CD4-positive, alpha-beta T cell (primary cell): ENCODE results near the gene PTPRS. TPM values are rescaled to one million over a fixed set of nuclear protein-coding genes. Genes with fewer than 3 reads are reported as not detected.

Experiments used
- ATAC-seq: fragments of 200-7000 bp; cut with Tn5 transposase; one replicate; pipeline ENCODE4 v1.10.0; 2022; ENCODE audit warnings: mild to moderate bottlenecking; ENCODE audit not compliant: poor library complexity
- CTCF ChIA-PET: fragments of 350-600 bp; sonication (Branson Sonifier 250); formaldehyde crosslinking; loops from one replicate; lab custom pipeline; 2021; ENCODE audit warnings: antibody characterized with exemption, inconsistent platforms; lab: Charles Lee
- POLR2A ChIA-PET: fragments of 350-600 bp; sonication (Branson Sonifier 250); formaldehyde crosslinking; loops from one replicate; lab custom pipeline; 2021; ENCODE audit warnings: antibody characterized with exemption, inconsistent platforms; lab: Charles Lee
- DNase-seq, 14 experiments: peaks; one replicate each; pipeline ENCODE4 v3.0.0-alpha.2; 2013 to 2020; ENCODE audit warnings: mixed read lengths in 2 of 14
- H3K27ac ChIP-seq, 2 donors: one replicate each; pipeline versions ENCODE4 v1.5.1 to v1.7.0; 2013; ENCODE audit warnings: low read length in 2 of 2, low read depth in 1 of 2, mild to moderate bottlenecking in 1 of 2
- H3K27me3 ChIP-seq, 2 experiments: 1 replicate in 1 of 2; 2 replicates in 1 of 2; pipeline versions ENCODE4 v1.6.1 to v1.7.0; 2013; ENCODE audit warnings: low read length in 2 of 2, control low read depth in 1 of 2, mild to moderate bottlenecking in 1 of 2, moderate library complexity in 1 of 2; ENCODE audit not compliant: insufficient read depth in 2 of 2, control insufficient read depth in 1 of 2
- H3K36me3 ChIP-seq: one replicate; pipeline ENCODE4 v1.6.1; 2013; ENCODE audit warnings: low read length, control low read depth; ENCODE audit not compliant: insufficient read depth
- H3K4me1 ChIP-seq: one replicate; pipeline ENCODE4 v1.6.1; 2013; ENCODE audit warnings: low read length, control low read depth; ENCODE audit not compliant: insufficient read depth
- H3K4me3 ChIP-seq: one replicate; pipeline ENCODE4 v1.5.1; 2013; ENCODE audit warnings: mild to moderate bottlenecking, low read length, moderate library complexity
- H3K9me3 ChIP-seq, 2 experiments: 1 replicate in 1 of 2; 2 replicates in 1 of 2; pipeline versions ENCODE4 v1.6.1 to v1.7.0; 2013; ENCODE audit warnings: low read length in 2 of 2, mild to moderate bottlenecking in 2 of 2, control low read depth in 1 of 2, moderate library complexity in 1 of 2; ENCODE audit not compliant: control insufficient read depth in 1 of 2, insufficient read depth in 1 of 2
- H3K27ac Mint-ChIP-seq: one replicate; pipeline ENCODE4 v1.8.0; 2020; ENCODE audit warnings: mixed read lengths
- H3K27me3 Mint-ChIP-seq: one replicate; pipeline ENCODE4 v1.8.0; 2021; ENCODE audit warnings: mixed read lengths
- H3K36me3 Mint-ChIP-seq: one replicate; pipeline ENCODE4 v1.8.0; 2021; ENCODE audit warnings: low read depth, mixed read lengths
- H3K4me1 Mint-ChIP-seq: one replicate; pipeline ENCODE4 v1.8.0; 2021; ENCODE audit warnings: low read depth, mixed read lengths
- H3K4me3 Mint-ChIP-seq: one replicate; pipeline ENCODE4 v1.8.0; 2020; ENCODE audit warnings: mild to moderate bottlenecking, mixed read lengths
- H3K9me3 Mint-ChIP-seq: one replicate; pipeline ENCODE4 v1.8.0; 2020; ENCODE audit warnings: mixed read lengths
- CTCF ChIP-seq: fragments of 200-600 bp; IDR thresholded peaks from one replicate; pipeline ENCODE4 v1.8.0; 2022; ENCODE audit warnings: antibody characterized with exemption, mild to moderate bottlenecking
- intact Hi-C, 2 experiments: fragments of 100-400 bp; cut with DNase I in 1 of 2; cut with micrococcal nuclease in 1 of 2; formaldehyde crosslinking; loops; one replicate each; pipeline versions ENCODE4 v1.15.1 to v1.9.0; 2023 to 2025; cut with DNase I, micrococcal nuclease
- total RNA-seq, 174 experiments: library from RNA in 2 of 174; stranded (reverse) in 2 of 174; gene quantifications; one replicate each; pipeline ENCODE4 v1.2.3 and lab custom pipeline; 2021 to 2026

Gene PTPRS
- total RNA-seq, 2 experiments from 2014 or later: 5.3 to 6.3 TPM

- H3K9me3 Mint-ChIP-seq: no peaks in the 10 kb centered on the region
- peak overlapping the region; percentile 78 for H3K4me3 Mint-ChIP-seq
- H3K36me3 Mint-ChIP-seq: no peaks in the 10 kb centered on the region
- peaks cover 16% of the 10 kb centered on the region for H3K27me3 Mint-ChIP-seq
- ATAC-seq (peak; percentile 18), DNase-seq (peak in 3 of 14 experiments; percentile 5 to 38 (median 30))
- H3K27ac Mint-ChIP-seq: no peak overlapping the region
- peaks cover 10% of the 10 kb centered on the region for H3K4me1 Mint-ChIP-seq
- peak overlapping the region; percentile 39 for H3K4me3 ChIP-seq
- CTCF ChIA-PET: interaction anchor here (1.0 kb wide), 1 partner anchor 13 kb away, joined by 3 read pairs; no protein-coding TSS in a partner anchor
- H3K4me1 ChIP-seq: peaks cover 21% of the 10 kb centered on the region
- H3K36me3 ChIP-seq: no peaks in the 10 kb centered on the region
- peaks cover 0 to 25% of the 10 kb centered on the region in 2 experiments for H3K9me3 ChIP-seq
- no peak for TF ChIP-seq CTCF
- H3K27ac ChIP-seq: no peak overlapping the region
- H3K27me3 ChIP-seq: peaks cover 18% of the 10 kb centered on the region in 2 experiments
- POLR2A ChIA-PET: interaction anchor here (0.5 kb wide), 1 partner anchor 283 kb away, joined by 3 read pairs; no protein-coding TSS in a partner anchor
- intact Hi-C loops: no loop called here
Observed at GRCh38 chr19:5292453-5292821, 48.2 kb downstream of the PTPRS start.

- DNase-seq (no peak), ATAC-seq (no peak)
- CTCF ChIA-PET: no interaction called here
- H3K4me3 ChIP-seq: no peak overlapping the region
- no peak for TF ChIP-seq CTCF
- H3K36me3 Mint-ChIP-seq: no peaks in the 10 kb centered on the region
- no peaks in the 10 kb centered on the region for H3K9me3 Mint-ChIP-seq
- no peak overlapping the region for H3K27ac Mint-ChIP-seq
- peaks cover 18 to 19% of the 10 kb centered on the region in 2 experiments for H3K27me3 ChIP-seq
- H3K9me3 ChIP-seq: peaks cover 0 to 26% of the 10 kb centered on the region in 2 experiments
- POLR2A ChIA-PET: interaction anchor here (0.5 kb wide), 1 partner anchor 284 kb away, joined by 3 read pairs; no protein-coding TSS in a partner anchor
- peaks cover 16% of the 10 kb centered on the region for H3K27me3 Mint-ChIP-seq
- H3K4me1 Mint-ChIP-seq: peaks cover 10% of the 10 kb centered on the region
- peak overlapping the region; percentile 78 for H3K4me3 Mint-ChIP-seq
- H3K27ac ChIP-seq: no peak overlapping the region
- peaks cover 21% of the 10 kb centered on the region for H3K4me1 ChIP-seq
- no peaks in the 10 kb centered on the region for H3K36me3 ChIP-seq
- intact Hi-C loops: no loop called here
Observed at GRCh38 chr19:5291588-5292193, 48.9 kb downstream of the PTPRS start.

Other genes with a start within 250 kb of the PTPRS start
- not detected for gene ZNRF4, start 114.6 kb upstream of the PTPRS start, total RNA-seq
- 1 to 10 TPM in 1 of 2 experiments, under 1 TPM in 1; 0.74 to 1.6 TPM for gene TINCR, start 227.1 kb upstream of the PTPRS start, total RNA-seq